ENCODE measurements around the gene CWH43. TPM values are rescaled to one million over a fixed set of nuclear protein-coding genes. Genes with fewer than 3 reads are reported as not detected.

The CWH43 gene
- total and polyA plus RNA-seq, 2 donors (not counting 3 experiments of a cell fraction or from before 2014, with no cell fraction given) = not detected

DNA sequence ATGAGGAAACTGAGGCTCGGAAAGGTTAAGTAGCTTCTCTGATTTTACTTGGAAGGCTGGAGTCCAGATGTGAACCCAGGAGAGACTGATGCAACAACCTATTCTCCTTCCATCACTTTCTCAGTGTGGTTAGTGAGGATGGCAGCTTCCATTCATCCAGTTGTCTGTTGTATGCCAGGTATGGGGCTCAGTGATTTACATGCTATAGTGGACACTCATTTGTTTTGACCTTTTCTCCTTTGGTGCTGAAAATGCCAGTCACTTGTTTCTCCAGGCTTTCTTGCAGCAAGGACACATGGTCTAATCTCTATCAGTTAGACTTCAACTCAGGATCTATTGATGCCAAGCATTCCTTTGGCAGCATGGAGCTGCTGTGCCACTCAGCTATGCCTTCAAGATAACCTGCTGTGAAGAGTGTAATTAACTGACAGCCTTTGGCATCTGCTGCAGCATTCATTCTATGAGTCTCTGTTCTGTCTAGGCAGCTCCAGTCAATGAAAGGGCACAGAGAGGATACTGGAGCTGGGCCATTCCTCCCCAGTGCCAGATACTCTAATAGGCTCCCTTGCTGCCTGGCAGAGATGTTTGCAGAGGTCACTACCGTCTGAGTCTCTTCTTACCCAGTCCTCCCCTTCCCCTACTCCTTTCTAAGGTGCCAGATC, 11.0 kb upstream of the CWH43 start:
- Histone ChIP-seq H3K9me1 (replicated peaks; ENCODE audit: control insufficient read depth, extremely low read depth, insufficient read depth, low read length) (no peaks in the 10 kb centered on the region), H4K20me1 (replicated peaks; ENCODE audit: control insufficient read depth, extremely low read depth, insufficient read depth, low read length) (no peaks in the 10 kb centered on the region), H3K9ac (replicated peaks; ENCODE audit: extremely low read depth, insufficient read depth, low read length) (no peak overlapping the region), H3K27me3 (ENCODE audit: control insufficient read depth in 2 of 2, insufficient read depth in 2 of 2, low read length in 2 of 2) (peaks cover 0 to 5% of the 10 kb centered on the region in 2 experiments), H3K36me3 (ENCODE audit: control insufficient read depth in 2 of 2, extremely low read depth in 1 of 2, insufficient read depth in 2 of 2, low read length in 2 of 2) (no peaks in the 10 kb centered on the region), H3K9me3 (replicated peaks; ENCODE audit: control insufficient read depth, insufficient read depth, low read length) (no peaks in the 10 kb centered on the region), H3K79me2 (ENCODE audit: control insufficient read depth, insufficient read depth, low read length) (no peaks in the 10 kb centered on the region), H3K4me3 (replicated peaks in 1 of 3; ENCODE audit: insufficient read depth in 1 of 3, low read depth in 1 of 3, low read length in 3 of 3) (no peak overlapping the region), H3K4me2 (ENCODE audit: insufficient read depth, low read length) (no peak overlapping the region), H3K4me1 (ENCODE audit: control insufficient read depth, extremely low read depth, insufficient read depth, low read length) (no peaks in the 10 kb centered on the region), H2AFZ (ENCODE audit: low read depth, low read length) (no peak overlapping the region), H3K27ac (ENCODE audit: insufficient read depth, low read depth, low read length) (no peak overlapping the region)
- DNase-seq (ENCODE audit: low read depth, low spot score) (no peak), FAIRE-seq (no peak)
- dilution Hi-C loops (cut with MboI; ENCODE audit: extremely low pct_ligation_motif_present, low sequenced_read_pairs) = loop anchor here (25.0 kb wide), 1 partner anchor 138 kb away; the partner anchor contains the start of gene OCIAD1
- POLR2A ChIA-PET = no interaction called here
- CTCF ChIA-PET = no interaction called here
- TF ChIP-seq EZH2 (IDR thresholded peaks at IDR 0.05; ENCODE audit: borderline replicate concordance, low read depth, low read length, severe bottlenecking) = no peak
- TF ChIP-seq GATA2 (IDR thresholded peaks at IDR 0.05; ENCODE audit: insufficient read depth, insufficient read length, low read depth, low read length) = no peak
- TF ChIP-seq MAX (IDR thresholded peaks at IDR 0.05; ENCODE audit: insufficient read depth, insufficient read length) = no peak
- TF ChIP-seq FOS (IDR thresholded peaks at IDR 0.05; ENCODE audit: borderline replicate concordance, insufficient read depth, low read length) = no peak
- TF ChIP-seq CTCF (IDR thresholded peaks at IDR 0.05; ENCODE audit: extremely low read depth in 1 of 2, insufficient read depth in 1 of 2, low read depth in 1 of 2, low read length in 2 of 2) = no peak
- TF ChIP-seq MYC (IDR thresholded peaks at IDR 0.05; ENCODE audit: low read depth, low read length) = no peak
- TF ChIP-seq POLR2AphosphoS5 (IDR thresholded peaks at IDR 0.05; ENCODE audit: insufficient read depth, low read depth, low read length) = no peak
- TF ChIP-seq POLR2A (IDR thresholded peaks at IDR 0.05; ENCODE audit: low read depth, low read length) = no peak
- no peak for TF ChIP-seq JUN (IDR thresholded peaks at IDR 0.05; ENCODE audit: borderline replicate concordance, insufficient read depth, insufficient read length, low read depth)
- intact Hi-C loops (cut with micrococcal nuclease) = no loop called here
- no TSS peak for BruUV-seq (replicated peaks)
